ENCODE data around the gene YY1.

GRCh38 chr14:100302616-100303015 is 63.7 kb downstream of the YY1 start:
- no peak for TF ChIP-seq CTCF (IDR thresholded peaks at IDR 0.05; ENCODE audit: insufficient read depth, low read depth, low read length)
- no peak for TF ChIP-seq EZH2 (IDR thresholded peaks at IDR 0.05; ENCODE audit: insufficient read depth, low read length)

Measured in astrocyte (in vitro differentiated cells and primary cell).